Endometrium (tissue), 2 donors: ENCODE data around the gene EFNA4.

Source experiments
- FAIRE-seq: peaks from 2 replicates; lab custom pipeline; 2012; peaks lifted over from hg19 to GRCh38; lab: Jason Lieb, UNC
- donor health status: control.
- donor health status: control.

Gene EFNA4

DNA sequence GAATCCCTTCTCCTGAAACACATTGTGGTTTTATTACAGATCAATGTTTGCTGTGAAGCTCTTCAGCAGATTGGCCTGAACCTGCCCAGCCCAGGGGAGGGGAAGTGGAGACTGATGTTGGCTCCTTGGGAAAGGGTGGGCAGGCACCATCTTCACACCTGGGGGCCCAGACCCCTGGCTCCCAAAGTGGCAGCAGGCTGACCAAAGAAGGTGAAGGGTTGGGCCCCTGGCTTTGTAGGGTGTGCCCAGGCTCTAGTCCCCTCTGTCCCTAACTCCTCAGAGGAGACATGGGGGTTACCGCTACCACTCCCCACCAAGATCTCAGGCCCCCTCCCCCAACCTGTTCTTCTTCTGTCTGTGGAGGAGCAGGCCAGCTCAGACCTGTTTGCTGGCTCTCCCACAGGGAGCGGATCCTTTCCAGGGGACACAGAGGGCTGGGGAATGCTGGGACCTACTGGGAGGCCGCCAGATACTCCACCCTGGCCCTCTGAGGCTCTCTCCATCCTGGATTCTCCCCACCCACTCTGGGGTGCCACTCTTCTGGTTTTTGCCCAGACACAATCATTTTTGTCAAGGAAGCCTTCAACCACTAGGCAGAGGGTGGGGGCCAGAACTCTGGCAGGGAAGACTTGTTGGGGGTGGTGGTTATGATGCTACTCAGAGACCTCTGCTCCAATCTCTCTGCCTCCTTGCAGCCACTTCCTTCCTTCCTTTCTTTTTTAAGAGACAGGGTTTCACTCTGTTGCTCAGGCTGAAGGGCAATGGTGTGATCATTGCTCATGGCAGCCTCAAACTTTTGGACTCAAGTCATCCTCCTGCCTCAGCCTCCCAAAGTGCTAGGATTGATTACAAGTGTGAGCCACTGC, 10.1 kb downstream of the EFNA4 start:
- FAIRE-seq: no peak

DNA sequence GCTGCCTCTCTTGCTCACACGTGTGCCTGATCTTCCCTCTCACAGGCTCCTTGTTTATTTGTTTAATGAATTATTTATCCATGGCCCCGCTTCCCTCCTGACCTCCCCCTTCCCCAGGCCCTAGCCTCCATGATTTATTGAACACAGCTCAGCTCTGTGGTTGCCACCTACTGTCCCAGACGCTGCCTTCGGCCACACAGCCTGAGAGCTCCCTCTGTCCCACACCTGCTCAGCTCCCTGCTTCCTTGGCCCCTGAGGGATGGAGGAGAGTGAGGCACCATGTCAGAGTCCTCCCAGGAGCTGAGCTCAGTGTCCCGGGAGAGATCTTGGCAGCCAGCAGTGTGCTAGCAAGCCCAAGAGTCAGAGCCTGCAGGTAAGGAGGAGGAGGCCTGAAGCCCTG, 12.0 kb downstream of the EFNA4 start:
- no peak for FAIRE-seq

DNA sequence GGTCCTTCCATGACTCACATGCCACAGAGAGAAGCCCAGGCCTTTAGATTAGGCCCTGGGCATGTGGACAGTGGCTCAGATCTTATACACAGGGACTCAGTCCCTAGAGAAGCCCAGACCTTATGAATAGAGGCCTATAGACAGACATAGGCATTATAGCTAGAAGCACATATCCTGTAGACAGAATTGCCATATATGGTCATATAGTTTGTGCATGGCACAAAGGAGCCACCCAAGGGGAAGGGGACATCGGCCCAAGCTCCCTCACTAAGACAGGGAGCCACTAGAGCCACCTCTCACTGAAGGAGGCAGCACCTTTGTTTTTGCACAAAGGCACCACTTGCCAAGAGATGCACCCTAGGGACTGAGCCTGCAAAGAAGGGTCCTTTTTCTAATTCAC, 12.8 kb downstream of the EFNA4 start:
- no peak for FAIRE-seq

DNA sequence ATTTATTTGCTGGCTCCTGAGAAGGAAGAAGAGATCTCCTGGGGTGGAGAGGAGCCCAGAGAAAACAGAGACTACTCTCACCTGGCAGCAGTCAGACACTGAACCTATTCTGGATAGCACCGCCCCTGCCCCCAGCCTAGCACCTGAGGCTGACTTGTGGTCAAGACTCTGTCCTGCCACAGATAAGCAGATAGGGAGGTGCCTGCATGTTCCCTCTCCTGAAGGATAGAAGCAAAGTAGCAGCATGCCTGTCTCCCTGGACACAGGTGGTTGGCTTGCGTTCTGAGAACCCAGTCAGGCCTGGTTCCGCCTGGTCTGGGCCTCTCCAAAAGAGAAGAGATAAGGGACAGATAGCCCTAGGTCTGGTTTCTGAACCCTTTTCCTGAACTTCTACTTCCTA, 13.8 kb downstream of the EFNA4 start:
- FAIRE-seq: no peak

DNA sequence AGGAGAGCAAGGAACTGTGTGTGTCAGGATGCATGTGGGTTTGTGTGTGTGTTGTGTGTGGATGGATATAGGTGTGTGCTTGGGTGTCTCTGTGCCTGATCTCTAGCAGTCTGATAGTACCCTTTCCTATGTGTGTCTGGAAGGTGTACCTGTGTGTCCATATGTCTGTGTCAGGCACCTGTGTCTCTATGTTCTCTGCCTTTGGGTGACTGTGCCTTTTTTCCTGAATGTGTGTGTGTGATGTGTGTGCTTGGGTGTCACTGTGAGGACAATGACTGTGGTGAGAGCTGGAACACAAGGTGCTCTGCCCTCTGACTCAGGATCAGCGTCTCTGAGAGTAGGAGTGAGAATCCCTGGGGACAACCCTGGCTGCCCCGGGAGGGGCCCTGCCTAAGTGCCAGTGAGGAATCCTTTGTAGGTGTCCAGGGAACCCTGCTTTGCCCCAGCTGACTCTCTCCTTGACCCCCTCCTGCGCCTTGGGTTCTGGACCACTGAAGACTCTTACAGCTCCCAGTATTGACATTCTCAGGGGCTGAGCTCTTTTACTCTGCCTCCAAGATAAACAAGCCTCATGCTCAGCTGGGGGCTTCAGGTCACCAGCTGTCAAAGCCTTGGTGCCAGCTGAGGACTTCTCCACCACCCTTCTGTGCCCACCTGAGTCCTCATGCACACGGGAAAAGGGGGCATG, 14.4 kb downstream of the EFNA4 start:
- no peak for FAIRE-seq

DNA sequence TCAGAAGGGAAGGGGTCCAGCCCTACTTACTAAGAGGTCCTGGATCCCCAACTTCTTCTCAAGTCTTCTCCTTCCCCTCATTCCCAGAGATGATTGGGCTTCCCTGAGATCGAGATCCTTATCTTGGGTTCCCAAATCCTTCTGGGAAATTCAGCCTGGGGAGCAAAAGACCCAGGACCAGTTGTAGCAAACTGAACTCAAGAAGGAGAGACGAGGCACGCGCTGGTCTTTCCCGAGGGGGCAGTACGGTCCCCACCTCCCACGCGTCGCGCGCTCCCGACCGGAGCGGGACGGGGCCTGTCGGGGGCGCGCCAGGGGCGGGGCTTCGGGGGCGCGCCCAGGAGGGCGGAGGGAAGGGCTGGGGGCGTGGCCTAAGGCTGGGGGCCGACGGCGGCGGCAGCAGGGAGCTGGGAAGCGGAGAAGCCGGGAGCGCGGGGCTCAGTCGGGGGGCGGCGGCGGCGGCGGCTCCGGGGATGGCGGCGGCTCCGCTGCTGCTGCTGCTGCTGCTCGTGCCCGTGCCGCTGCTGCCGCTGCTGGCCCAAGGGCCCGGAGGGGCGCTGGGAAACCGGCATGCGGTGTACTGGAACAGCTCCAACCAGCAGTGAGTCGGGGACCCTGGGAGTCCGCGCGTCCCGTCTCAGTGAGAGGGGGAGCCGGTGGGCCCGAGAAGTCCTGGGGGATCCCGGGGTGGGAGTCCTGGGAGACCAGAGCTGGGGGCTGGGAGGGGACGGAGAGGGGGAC, 15.1 kb downstream of the EFNA4 start, which contains the start of gene EFNA3:
TSS of gene EFNA3 (plus strand) at position 369 of the 741 bp plus-strand sequence. CDS start at position 474, 105 bp downstream.
- FAIRE-seq: no peak

DNA sequence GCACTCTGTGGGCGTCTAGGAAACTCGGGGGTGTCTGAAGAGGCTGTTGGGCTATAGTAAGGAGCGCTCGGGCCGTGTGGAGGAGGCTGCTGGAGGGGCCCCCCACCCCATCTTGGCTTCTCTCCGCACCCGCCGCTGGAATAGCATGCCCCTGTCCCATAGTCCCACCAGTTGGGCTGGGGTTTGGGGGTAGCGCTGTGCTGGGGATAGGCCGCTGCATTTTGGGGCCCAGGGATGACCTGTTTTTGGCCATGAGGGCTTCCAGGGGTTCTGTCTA, 15.6 kb downstream of the EFNA4 start:
- FAIRE-seq: no peak

DNA sequence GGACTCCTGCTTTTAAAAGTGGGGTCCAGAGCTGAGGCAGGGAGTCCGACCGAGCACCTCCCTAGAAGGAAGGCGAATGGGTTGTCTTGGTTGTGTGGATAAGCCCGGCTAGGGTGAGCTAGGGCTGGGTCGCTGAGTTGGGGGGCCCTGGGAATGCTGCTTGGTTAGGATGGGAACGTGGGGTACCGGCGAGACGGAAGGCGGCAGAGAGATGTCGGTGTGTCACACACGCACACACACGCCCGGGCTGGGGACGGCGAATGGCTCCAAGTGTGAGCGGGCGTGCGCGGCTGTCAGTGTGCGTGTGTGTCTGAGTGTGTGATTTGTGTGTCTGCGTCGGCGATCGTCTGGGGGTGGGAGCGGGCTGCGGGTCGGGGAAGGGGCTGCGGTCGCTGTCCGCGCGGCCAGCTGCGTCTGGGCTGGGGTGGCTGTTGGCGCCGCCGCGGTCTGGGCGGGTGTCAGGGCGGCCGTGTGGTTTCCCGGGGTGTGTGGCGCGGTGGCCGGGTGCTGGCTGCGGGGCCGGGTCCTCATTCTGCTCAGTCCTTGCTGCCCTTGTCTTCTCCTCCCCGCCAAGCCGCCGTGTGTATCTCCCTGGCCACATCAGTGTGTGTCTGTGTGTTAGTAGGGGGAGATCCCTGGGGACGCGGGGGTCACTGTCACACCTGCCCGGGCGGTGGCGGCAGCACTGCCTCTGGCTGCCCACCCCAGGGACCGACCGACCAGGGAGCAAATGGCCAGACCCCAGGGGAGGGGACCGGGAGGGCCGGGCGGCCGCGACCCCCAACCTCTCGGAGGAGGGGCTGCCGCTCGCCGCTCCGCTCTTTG, 16.2 kb downstream of the EFNA4 start:
- FAIRE-seq: no peak

DNA sequence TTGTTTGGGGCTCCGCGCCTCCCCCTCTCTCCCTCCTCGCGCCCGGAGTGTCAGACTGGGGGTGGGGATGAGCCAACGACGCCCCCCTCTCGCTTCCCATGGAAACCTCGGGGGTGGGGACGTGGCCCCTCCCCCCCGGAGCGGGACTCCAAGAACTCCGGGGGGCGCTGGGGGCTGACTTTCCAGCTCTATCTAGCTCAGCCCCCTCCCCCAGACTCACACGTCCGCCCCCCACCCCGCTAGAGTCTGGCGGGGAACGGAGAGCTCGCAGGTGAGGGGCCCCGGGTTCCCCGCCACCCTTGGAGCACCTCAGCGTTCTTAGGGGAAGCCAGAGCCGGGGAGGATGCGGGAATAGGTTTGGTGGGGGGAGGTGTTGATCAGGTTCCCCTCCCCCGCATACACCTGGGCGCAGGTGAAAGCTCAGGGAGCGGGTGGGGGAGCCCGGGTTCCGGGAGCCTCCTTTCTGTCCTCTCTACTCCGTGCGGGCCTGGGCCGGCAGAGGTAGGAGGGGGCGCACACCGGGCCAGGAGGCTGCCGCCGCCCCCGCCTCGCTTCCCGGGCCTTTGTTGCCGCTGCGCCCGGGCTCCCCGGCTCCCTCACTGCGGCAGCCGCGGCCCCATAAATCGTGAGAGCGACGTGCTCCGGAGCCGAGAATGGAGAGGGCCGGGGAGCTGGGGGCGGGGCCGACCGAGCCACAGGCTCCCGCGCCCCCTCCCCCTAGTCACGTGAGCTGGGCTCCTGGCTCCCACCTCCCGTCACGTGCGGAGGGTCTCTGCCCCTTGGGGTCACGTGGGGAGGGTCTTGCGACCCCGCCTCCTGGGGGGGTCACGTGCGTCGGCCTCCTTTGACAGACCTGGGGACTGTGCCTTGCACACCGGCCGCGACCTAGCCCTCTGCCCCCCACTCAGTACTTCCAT, 17.0 kb downstream of the EFNA4 start:
- no peak for FAIRE-seq

DNA sequence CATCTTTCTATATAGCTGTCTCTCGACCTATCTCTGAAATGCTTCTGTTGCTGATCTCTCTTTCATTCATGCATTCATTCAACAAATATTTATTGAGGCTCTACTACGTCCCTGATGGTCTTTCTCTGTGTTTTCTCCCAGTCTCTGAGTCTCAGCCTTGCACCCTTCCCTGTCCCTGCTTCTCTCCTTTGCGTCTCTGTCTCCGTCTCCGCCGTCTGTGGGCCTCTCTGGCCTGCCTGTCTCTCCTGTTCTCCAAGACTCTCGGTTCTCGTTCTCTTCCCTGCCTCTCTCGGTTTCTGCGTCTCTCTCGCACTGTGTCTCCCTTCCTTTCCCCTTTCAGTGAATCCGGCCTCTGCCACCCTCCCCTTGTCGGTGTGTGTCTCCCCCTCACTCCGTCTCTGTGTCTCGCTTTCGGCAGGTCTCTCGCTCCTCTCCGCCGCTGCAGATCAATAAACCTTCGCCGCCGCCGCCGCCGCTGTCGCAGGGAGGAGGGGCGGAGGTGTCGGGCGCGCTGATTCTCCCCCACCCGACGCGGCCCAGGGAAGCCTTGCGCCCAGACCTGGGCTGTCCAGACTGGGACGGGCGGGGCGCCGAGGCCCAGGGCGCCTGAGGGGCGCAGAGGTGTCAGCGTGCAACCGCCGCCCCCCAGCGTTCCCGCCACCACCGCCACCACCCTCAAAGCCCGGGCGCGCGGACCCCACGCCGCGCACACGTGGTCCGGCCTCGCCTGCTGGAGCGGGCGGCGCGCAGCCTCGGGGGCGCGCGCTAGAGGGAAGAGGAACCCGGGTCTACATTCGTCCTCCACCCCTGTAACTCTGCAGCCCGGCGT, 18.1 kb downstream of the EFNA4 start:
- no peak for FAIRE-seq

DNA sequence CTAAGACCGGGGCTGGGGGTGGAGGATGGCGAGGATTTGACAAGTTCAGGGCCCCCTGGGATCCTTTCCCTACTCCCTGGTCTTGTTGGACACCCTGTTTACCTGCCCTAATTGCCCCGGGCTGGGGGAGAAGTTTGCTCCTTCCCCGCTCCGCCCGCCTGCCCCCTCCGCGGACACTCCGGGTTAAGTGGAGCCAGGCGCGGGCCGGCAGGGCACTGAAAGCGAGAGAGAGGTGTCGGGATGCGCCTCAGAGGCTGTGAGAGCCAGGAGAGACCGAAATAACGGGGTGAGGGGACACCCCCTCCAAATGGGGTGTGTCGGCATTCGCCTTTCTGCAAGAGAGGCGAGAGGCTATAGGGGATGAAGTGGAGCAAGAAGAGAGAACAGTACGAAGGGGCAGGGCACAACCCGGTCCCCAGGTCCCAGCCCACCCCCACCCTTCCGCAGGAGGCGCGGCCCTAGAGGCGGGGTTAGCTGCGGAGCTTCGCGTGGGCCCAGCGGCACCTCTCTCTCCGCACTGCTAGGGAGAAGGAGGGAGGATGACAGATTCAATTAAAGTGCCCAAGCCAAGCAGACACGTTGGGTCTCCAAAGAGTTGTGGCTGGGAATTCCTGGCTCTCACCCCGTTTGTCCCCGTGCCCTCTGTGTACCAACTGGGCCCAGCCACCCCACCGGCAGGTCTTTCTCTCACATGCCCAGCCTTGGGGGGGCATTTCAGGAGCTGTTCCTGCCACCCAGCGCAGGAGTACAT, 18.9 kb downstream of the EFNA4 start:
- no peak for FAIRE-seq

DNA sequence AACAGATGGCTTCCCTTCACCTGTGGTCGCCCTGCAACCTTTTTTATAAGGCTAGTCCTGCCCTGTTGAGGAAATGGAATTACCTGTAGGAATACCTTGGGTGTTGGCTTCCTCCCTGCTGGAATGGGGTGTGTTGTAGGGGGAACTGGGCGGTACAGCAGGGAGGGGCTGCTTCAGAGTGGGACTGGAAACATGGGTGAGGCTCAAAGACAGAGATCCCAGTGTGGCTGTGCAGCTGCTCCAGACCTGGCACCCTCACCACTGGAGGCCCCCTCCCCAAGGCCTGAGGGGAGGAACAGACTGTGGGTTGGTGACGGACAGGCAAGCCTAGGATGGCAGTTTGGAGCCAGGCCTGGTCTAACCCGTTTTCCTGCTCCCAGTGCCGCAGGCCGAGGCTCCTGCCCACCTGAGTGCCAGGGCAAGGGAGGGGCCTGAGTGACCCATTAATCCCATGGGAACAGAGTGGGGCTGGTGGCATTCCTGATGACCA, 19.6 kb downstream of the EFNA4 start:
- FAIRE-seq: no peak

DNA sequence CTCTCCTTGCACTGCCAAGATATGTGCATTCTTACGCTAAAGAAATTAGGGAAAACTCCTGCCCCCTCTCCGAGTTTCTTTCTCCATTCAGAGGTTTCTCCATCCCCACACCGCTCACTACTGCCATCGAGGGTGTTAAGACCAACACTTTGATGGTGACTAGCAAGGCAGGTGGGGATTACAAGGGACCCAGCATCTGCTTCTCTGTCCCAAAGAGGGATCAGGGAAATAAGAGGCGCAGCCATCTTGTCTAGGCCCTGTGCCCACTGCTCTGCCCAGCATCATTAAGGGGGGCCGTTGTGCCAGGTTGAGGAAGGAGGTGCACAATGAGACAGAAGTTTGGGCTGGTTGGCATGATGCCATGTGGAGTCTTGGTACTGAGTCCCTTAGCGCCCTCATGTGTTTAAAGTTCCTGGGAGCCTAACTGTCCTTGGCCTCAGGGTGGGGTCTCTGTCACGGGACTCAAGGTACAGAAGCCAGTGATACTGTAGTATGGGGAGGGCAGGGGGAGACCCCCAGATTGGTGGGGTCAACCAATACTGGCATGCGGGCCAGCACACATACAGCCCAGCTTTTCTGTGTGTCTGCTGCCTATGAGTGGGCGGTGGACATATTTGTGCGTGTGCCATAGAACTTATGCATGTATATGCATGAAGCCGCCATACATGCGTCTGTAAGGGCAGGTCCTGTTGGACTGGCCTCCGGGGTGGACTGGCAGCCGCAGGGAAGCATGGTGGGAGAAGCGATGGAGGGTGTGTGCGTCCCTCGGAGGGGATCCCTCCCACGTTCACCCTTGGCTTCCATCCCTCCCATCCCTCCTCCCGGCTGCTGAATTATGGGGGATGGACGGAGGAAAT, 20.6 kb downstream of the EFNA4 start:
- no peak for FAIRE-seq

DNA sequence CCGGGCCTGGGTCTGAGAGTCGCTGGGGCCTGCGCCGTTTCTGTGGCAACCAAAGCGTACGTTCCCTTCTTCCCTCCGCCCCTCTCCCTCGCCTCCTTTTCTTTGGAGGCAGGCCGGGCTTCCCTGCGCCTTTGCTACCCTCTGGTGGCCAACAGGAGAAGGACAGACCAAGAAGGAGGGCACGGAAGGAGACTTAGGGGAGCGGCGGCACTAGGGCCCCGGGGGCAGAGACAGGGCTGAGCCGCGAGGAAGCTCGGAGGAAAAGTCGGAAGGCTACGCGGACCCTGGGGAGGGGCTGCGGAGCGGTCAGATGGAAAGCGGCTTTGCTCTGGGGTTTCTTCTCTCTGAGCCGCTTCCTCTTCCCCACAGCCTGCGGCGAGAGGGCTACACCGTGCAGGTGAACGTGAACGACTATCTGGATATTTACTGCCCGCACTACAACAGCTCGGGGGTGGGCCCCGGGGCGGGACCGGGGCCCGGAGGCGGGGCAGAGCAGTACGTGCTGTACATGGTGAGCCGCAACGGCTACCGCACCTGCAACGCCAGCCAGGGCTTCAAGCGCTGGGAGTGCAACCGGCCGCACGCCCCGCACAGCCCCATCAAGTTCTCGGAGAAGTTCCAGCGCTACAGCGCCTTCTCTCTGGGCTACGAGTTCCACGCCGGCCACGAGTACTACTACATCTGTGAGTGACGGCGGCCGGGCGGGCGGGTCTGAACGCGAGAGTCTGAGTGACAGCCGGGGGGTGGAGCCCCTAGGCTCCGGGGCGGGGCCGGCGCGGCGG, 21.4 kb downstream of the EFNA4 start:
- peak; percentile 89 for FAIRE-seq

DNA sequence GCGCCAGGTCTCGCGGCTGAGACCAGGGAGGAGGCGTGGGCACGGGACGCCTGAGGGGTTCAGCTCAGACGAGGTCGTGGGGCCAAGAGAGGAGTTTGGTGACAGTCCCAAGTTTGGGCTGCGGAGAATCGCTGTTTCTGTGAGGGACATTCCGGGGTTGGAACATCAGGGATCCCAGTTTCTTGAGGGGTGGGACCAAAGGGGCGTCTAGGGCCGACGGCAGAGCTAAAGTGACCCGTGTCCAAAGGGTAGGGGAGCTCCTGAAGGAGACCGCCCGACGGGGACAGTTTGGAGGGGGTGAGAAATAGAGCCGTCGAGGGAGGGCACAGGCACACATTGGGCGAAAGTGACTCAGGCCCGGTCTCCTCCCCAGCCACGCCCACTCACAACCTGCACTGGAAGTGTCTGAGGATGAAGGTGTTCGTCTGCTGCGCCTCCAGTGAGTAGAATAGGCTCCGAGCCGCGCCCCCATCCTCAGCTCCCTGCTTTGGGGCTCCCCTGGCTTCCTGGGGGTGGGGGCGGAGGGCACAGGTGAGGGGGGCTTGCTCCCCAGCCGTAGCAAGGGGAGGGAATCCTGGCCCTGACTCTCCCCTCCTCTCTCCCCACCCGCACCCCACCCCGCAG, 22.1 kb downstream of the EFNA4 start:
- FAIRE-seq: no peak

DNA sequence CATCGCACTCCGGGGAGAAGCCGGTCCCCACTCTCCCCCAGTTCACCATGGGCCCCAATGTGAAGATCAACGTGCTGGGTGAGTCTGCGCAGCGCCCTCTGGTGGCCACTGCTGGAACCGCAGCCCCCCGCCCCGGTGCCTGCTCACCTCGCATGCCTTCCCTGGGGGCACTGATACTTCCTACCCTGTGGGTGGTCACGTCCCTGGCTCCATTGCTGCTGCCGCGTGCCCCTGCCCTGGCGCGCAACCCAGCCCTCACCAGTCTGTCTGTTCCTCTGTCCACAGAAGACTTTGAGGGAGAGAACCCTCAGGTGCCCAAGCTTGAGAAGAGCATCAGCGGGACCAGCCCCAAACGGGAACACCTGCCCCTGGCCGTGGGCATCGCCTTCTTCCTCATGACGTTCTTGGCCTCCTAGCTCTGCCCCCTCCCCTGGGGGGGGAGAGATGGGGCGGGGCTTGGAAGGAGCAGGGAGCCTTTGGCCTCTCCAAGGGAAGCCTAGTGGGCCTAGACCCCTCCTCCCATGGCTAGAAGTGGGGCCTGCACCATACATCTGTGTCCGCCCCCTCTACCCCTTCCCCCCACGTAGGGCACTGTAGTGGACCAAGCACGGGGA, 22.7 kb downstream of the EFNA4 start:
- FAIRE-seq: no peak
